ENCODE results near the gene GRIFIN.
A peak's percentile ranks its signal among the peaks of the same experiment; 100 is the strongest.
"Not testable (repeated sequence)": the region's sequence is repeated elsewhere in the genome, so short reads cannot be mapped to it uniquely, and the experiment has no call there.

Gene GRIFIN

GRCh38 chr7:2477447-2478398 is 1.5 kb upstream of the GRIFIN start:
- DNase-seq = peak; percentile 39

- no peak for DNase-seq
These were observed 713 bp upstream of the GRIFIN start for GRCh38 chr7:2476776-2477446.

GRCh38 chr7:2475678-2476015 is 551 bp downstream of the GRIFIN start:
- no peak for DNase-seq

- DNase-seq = no peak
These were observed 1.2 kb downstream of the GRIFIN start for GRCh38 chr7:2474813-2475677.

- DNase-seq = no peak
These were observed 2.0 kb downstream of the GRIFIN start for GRCh38 chr7:2474224-2474623.

GRCh38 chr7:2473496-2474180 is 2.6 kb downstream of the GRIFIN start:
- no peak for DNase-seq

- DNase-seq = no peak
These were observed 3.5 kb downstream of the GRIFIN start for GRCh38 chr7:2472739-2473138.

- no peak for DNase-seq
These were observed 4.8 kb downstream of the GRIFIN start for GRCh38 chr7:2471396-2471795.

- no peak for DNase-seq
These were observed 5.2 kb downstream of the GRIFIN start for GRCh38 chr7:2471022-2471329.

GRCh38 chr7:2470204-2471021 is 5.8 kb downstream of the GRIFIN start:
- no peak for DNase-seq

- not testable (repeated sequence) for DNase-seq
These were observed 6.6 kb downstream of the GRIFIN start for GRCh38 chr7:2469460-2470203.

GRCh38 chr7:2468227-2468626 is 8.0 kb downstream of the GRIFIN start:
- no peak for DNase-seq

- DNase-seq = no peak
These were observed 9.5 kb downstream of the GRIFIN start for GRCh38 chr7:2466675-2467074.

GRCh38 chr7:2465928-2466327 is 10.3 kb downstream of the GRIFIN start:
- no peak for DNase-seq

GRCh38 chr7:2462731-2463130 is 13.5 kb downstream of the GRIFIN start:
- DNase-seq = no peak

GRCh38 chr7:2461268-2462026 is 14.8 kb downstream of the GRIFIN start:
- DNase-seq = no peak

- no peak for DNase-seq
These were observed 15.6 kb downstream of the GRIFIN start for GRCh38 chr7:2460641-2461040.

GRCh38 chr7:2460188-2460587 is 16.0 kb downstream of the GRIFIN start:
- no peak for DNase-seq

GRCh38 chr7:2459674-2460073 is 16.5 kb downstream of the GRIFIN start:
- DNase-seq = no peak

- not testable (repeated sequence) for DNase-seq
These were observed 22.3 kb downstream of the GRIFIN start for GRCh38 chr7:2453849-2454248.
